Left lobe of liver (tissue), 2 donors: Measurements from ENCODE around the gene SSR2. TPM values are rescaled to one million over a fixed set of nuclear protein-coding genes. Genes with fewer than 3 reads are reported as not detected.

ENCODE experiments used
- ATAC-seq: fragments of 200-7000 bp; cut with Tn5 transposase; one replicate; pipeline ENCODE4 v1.9.1; 2020; ENCODE audit warnings: mild to moderate bottlenecking, moderate library complexity
- DNase-seq: peaks from one replicate; pipeline ENCODE4 v3.0.0-alpha.2; 2020; ENCODE audit warnings: low spot score
- total RNA-seq: library from RNA; stranded (reverse); gene quantifications from one replicate; pipeline ENCODE4 v1.2.1, GENCODE V29; 2021
- donor health status: DM: no; HTN: no; CAD: no; lungs with moderate emphysema.
- donor health status: DM: no; HTN: yes; CAD: no.

The SSR2 gene
- total RNA-seq, 1 donor from 2014 or later: 95.6 TPM

DNA sequence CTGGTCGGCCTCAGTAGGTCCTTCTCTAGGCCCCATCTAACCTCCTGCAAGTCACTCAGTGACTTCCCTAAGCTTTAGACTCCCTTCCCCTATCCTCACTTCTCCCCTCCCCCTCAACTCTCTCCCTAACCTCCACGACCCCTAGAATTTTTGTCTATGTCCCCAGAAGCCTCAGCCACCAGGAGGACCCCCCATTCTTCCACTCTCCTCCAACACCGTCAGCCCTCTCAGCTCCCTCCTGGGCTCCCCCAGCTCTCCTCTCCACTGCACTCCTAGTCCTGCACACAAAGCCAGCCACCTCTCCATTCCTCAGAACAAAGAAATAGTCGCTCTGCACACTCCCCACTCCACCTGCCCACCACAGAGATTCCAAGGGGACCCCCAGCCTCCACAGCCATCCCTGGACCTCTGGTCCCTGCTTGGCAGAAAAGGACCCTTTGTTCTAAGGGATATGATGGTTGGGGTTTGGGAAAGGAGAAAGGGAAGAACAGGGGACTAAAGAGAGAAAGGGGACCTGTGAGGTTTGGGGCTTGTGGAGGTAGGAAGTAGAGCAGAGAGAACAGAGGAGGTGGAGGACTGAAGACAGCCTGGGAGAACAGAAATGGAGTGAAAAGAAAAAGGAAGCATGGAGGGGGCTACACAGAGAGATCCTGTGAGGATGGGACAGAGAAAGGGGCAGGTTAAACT is 45.2 kb downstream of the SSR2 start:
- DNase-seq (no peak), ATAC-seq (no peak)

DNA sequence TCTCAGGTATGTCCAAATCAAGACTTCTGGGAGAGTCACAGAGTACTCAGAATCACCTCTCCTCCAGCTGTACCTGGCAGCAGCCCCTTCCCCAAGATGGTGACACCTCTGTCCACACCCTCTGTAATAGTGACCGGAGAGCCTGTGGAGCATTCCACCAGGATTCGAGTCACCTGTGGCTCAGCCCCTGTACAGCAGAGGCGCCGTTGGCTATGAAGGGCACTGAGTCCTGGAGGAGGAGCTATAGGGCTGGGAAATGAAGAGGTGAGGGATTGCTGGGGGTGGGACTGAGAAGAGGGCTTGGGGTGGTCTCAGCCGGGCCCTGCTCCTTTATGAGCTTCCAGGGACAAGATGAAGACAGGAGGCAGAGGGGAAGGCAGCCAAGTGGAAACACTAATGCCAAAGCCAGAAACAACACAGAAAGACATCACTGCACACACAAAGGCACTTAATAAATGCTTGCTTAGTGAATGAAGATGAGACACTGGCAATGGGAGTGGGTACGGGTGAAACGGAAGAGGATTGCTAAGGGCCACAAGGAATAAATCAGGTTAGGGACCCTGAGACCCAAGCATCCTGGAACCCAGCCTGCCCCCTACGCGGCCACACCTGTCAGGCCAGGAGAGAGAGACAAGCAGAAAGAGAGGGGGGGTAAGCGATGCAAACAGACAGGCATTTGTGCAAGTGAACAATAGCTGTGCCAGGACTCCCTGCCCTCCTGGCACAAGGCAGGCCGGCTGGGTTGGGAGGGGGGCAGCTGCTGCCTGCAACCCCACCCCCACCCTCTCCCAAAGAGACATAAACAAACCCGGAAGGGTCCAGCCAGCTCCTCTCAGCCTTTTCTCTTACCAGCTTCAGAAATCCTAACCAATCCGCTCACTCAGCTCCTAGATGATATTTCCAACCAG is 46.3 kb downstream of the SSR2 start:
- ATAC-seq (no peak), DNase-seq (no peak)

DNA sequence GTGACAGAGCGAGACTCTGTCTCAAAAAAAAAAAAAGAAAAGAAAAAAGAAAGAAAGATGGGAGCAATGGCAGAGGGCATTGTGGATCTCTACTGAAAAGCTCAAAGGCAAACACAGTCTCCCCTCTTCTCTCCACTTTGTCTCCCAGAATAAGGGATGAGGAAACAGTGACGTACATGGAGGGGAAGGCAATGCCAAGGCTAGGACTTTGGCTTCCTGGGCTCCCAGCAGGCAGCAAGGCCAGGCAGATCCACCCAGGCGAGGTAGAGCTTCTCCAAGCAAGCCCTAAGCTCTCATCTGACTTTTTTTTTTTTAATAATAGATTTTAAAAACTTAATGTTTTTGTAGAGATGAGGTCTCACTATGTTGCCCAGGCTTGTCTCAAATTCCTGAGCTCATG is 47.0 kb downstream of the SSR2 start:
- no peak for ATAC-seq

DNA sequence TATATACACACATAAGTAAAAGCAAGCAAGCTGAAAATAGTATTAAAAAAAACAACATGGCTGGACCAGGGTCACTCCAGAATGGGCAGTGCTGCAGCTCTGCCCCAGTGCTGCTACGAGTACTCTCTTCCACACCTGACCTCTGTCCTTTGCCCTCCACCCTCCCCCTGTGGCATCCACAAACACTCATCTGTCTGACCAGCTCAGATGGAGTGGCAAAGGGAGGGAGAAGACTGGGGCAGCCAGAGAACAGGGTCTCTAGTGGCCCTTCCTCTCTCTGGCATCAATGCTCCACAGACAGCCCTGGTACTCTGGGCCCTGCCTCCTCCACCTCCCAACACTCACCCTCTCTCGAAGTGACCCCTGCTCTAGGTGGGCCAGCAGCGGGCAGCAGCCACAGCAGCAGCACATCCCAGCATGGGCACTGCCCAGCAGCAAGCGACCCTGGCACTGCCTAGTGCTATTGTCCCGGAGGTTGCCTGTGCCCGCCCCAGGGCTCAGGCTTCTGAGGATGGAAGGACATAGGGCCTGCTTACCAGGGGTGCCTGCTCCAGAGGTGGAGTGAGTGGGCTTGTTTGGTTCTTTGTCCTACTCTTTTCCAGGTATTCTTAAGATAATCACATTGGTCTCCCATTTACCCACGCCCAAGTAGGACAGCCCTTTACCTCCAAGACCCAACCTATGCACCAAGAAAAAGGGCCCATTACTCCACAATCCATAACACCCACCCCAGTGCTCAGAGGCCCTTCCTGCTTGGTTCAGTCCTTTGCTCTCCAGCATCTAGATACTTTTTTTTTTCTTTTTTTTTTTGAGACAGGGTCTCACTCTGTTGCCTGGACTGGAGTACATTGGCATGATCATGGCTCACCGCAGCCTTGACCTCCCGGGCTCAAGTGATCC is 48.6 kb downstream of the SSR2 start:
- ATAC-seq (peak; percentile 75), DNase-seq (no peak)

More for the DNA sequence above, 47.0 kb downstream of the SSR2 start:
- DNase-seq: no peak

DNA sequence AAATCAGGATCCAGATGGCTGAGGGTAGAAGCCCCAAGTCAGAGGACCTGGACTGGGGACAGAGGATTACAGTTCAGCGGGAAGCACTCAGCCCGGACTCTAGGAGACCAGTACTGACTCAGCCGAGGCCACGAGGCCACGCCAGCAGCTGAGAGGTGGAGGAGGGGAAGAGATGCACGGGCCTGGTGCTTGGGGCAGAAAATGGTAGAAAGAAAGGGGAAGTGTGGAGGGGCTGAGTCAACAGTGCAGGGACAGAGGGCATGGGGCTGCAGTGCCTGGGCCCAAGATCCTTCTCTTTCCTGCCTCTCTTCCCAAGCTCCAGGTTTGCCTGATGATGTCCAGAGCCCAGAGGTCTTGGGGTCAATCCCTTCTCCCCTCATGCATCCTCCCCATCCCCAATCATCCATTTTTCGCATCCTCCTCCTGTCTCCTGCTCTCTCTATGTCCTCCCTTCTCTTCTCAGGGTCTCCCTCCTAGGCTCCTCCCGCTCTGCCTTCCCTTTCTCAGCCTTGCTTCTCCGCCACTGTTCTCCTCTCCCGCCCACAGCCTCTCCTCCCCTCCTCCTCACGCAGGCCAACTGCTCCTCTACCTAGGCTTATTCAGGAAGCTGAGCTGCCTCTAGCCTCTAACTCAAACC is 50.1 kb downstream of the SSR2 start:
- ATAC-seq: peak; percentile 45
- DNase-seq: no peak

DNA sequence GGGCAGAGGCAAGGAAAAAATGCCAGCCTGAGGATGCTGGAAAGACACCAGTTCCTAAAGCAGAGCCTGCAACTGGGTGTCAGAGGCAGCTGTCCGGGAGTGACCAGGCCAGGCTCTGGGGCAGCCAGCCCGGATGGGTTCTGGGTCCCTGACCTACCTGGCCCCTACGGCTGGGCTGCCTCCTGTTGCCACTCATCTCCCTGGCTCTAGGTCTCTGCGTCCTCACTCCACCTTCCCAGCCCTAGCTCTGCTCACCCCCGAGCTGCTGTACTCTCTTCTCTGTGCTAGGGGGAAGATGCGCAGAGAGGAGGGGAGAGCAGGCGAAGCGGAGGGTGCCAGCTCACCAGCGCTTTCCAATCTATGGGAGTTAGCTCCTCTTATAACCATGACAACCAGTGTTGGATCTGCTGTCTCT is 51.4 kb downstream of the SSR2 start:
- ATAC-seq: no peak
- DNase-seq: no peak

DNA sequence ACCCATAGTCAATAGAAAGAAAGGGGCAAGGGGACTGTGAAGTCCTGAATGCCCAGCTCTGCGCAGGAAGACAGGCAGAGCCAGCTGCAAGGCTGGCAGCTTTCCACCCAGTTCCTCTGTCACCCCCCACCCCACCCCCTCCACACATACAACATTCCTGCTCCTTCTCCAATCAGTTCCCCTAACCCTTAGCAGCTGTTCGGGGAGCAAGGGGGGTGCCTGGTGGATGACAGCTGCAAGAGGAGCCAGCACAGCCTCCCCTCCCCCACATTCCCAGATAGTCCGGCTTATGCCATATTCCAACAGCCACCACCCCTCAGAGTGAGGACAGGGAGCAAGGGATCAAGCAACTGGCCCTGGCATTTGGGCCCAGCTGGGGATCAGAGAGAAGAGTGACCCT is 52.1 kb downstream of the SSR2 start:
- DNase-seq: no peak
- ATAC-seq: no peak

DNA sequence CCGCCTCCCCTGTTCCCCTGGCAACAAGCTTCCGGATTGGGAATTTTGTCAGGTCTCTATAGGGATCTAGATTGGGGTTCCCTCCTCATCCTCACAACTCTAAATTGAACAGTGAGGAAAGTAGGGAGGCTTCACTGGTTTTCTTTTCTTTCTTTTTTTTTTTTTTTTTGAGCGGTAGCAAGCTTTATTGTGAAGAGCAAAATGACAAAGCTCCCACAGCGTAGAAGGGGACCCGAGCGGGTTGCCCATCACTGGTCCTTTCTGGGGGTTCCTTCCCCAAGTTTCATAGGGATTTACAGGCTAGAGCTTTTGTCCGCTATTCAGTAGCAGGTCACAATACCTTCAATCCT is 52.7 kb downstream of the SSR2 start:
- ATAC-seq: no peak

DNA sequence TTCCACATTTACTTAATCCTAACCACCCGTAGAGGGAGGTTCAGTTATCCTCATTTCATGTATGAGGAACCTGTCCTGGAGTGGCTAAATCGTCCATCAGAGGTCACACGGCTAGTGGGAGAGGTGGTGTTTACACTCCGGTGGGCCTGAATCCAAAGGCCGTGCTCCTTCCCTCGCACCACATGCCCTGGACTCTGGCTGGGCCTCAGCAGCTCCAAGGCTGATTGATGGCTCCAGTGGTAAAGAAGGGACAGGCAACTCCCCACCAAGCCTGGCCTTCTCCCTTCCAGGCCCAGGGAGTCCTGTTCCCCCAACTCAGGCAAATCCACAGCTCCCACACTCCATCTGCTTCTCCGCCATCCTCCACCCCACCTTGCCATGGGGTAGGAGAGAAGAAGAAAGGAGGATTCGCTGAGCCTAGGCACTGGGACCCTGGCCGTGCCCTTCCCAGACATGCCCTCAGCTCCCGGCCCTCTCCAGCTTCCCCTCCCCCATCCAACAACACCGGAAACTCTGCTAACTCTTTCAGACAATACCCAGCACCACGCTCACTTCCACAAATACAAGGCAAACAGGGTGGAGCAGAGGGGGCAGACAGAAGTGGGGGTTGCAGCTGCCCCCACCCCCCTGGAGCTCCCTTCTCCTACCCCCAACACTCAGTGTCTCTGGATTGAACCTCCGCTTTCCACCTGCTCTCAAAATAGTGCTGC is 53.3 kb downstream of the SSR2 start:
- ATAC-seq (peak; percentile 54), DNase-seq (no peak)

More for the DNA sequence above, 52.7 kb downstream of the SSR2 start:
- DNase-seq: no peak

DNA sequence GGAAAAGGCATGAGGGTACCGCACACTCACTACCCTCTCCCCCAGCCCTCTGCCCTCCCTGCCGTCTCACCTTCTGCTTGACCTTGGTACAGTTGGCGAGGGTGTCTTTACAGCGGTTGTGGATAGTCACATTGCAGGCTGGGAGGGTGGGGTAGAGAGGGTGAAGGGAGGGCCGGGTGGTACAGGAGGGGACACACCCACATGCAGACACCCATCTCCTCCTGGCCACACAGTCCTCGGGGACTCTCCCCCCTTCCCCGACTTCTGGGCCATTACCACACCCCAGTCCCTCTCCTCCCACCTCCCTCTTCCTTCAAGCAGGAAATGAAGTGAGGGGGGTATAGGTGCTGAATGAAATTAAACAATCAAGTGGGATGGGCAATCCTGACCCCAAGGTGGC is 54.0 kb downstream of the SSR2 start:
- ATAC-seq: no peak
- DNase-seq: no peak

DNA sequence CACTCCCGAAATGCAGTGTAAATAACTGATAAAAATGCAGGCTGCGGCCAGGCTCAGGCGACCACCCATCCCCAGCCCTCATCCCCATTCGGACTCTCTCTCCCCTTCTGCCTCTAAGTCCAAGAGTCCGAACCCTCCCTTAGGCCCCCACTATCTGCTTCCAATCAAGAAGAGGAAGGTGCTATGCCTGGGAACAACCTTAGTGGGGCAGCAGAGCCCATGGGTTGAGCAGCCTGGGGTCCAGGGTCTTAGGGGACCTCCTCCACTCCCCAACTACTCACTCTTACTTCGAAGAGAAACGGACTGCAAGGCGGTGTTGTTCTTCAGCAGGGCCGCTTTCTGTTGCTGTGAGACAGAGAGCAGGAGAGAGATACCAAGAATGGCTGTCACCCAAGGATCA is 54.6 kb downstream of the SSR2 start:
- ATAC-seq: no peak
- DNase-seq: no peak

DNA sequence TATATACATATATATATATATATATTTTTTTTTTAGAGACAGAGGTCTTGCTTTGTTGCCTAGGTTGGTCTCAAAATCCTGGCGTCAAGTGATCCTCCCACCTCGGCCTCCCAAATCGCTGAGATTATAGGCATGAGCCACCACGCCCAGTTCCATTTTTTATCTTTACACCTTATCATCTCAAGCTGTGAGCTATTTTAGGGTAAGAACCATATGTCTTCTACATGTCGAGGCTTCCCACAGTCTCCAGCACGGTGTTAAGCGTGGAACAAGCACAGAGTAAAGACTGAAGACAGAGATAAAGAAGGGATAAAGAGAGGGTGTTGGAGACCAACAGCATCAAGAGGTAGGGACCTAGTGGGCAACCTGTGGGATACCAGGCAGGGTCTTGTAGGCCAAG is 56.6 kb downstream of the SSR2 start:
- DNase-seq (no peak), ATAC-seq (no peak)

DNA sequence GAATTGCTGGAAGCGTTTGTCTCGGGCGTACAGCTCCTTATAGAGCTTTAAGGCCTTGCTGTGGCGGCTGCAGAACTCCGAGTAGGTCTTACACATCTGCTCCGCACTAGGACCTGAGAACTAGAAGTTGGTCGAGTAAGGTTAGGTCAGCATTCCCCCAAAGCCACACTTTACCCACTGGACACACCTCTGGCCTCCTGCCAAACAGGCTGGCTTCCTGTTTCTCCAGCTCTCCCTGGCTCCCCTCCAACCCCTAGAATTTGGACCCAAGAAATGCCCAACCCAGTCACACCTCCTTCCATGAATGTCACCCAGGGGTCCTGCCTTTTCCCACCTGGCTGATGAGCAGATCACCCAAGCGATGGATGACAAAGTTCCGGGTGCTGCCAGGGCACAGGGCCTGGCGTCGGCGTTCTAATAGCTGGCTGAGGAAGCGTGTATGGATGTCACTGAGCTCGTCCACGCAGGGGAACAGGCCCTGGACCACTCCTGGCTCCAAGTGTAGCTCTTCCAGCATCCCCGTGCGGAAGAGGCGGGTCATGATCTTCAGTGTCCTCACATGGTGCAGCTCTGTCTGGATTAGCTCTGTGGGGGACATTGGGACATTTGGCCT is 58.0 kb downstream of the SSR2 start:
- DNase-seq: no peak

DNA sequence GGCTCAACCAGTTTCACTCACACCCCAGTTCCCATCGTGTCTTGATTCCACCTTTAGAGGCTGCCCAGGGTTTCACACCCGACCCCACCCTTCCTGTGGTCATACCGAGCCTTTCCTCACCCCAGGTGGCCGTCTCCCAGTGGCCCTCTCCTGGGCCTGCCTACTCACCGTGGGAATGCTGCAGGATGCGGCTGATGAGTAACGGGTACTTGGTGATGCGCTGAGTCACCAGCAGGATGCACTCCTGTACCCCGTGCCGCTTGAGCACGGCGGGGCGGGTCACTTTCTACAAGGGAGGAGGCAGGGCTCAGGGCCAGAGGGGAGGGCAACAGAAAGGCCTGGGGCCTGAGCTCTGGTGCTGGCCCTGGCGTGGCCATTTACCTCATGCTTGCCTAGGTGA is 58.8 kb downstream of the SSR2 start:
- no peak for DNase-seq
- ATAC-seq: peak; percentile 55

More for the DNA sequence above, 58.0 kb downstream of the SSR2 start:
- ATAC-seq: peak; percentile 20

DNA sequence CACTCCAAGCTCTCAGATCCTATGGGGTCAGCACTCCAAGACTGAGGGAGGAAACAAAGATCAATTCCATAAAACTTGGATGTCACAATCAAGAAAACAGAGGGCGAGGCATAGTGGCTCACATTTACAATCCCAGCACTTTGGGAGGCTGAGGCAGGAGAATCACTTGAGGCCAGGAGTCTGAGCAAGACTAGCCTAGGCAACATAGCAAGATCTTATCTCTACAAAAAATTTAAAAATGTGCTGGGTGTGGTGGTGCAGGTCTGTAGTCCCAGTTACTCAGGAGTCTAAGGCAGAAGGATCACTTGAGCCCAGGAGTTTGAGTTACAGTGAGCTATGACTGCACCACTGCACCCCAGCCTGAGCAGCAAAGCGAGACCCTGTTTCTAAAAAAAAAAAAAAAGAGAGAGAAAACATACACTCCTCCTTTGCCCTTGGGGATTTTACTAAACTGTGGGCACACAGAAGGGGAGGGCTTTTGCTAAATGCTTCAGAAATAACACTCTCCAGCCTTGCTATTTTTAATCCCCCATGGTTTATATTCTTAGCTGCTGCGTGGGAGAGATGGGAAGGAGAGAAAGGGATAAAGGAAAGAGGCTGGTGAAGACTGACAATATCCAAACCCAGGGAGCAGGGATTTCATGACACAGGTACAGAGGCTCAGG is 60.5 kb downstream of the SSR2 start:
- ATAC-seq: no peak
- no peak for DNase-seq
